ENCODE measurements around the gene CTSL. TPM values are rescaled to one million over a fixed set of nuclear protein-coding genes. Genes with fewer than 3 reads are reported as not detected.

The CTSL gene
- total RNA-seq (2021) (33.0 to 39.7 TPM (median 33.4 TPM) in 3 replicates), Bru-seq, nascent RNA (percentile 64 among the genes with signal in this experiment)
- long read RNA-seq, experiment 1, transcript CTSL-201 (8 exons, 1,436 nt) = major isoform, 26 of 70 reads
- long read RNA-seq, experiment 1, transcript CTSL-203 (8 exons, 2,177 nt) = minor isoform, 14 of 70 reads
- long read RNA-seq, experiment 1, partial matches to known transcripts = 2 of 70 reads
- long read RNA-seq, experiment 1, other reads (novel, unspliced or antisense) = 28 of 70 reads
- long read RNA-seq, experiment 2, transcript CTSL-201 (8 exons, 1,436 nt) = major isoform, 11 of 57 reads
- long read RNA-seq, experiment 2, transcript CTSL-203 (8 exons, 2,177 nt) = minor isoform, 6 of 57 reads
- long read RNA-seq, experiment 2, partial matches to known transcripts = 7 of 57 reads
- long read RNA-seq, experiment 2, other reads (novel, unspliced or antisense) = 33 of 57 reads
- long read RNA-seq, experiment 3, transcript CTSL-203 (8 exons, 2,177 nt) = major isoform, 34 of 123 reads
- long read RNA-seq, experiment 3, transcript CTSL-201 (8 exons, 1,436 nt) = minor isoform, 28 of 123 reads
- long read RNA-seq, experiment 3, partial matches to known transcripts = 4 of 123 reads
- long read RNA-seq, experiment 3, other reads (novel, unspliced or antisense) = 57 of 123 reads

- H3K4me1 Mint-ChIP-seq = peaks cover 11% of the 10 kb centered on the region
- POLR2A ChIA-PET = interaction anchor here (0.6 to 1.1 kb wide), 6 partner anchors 9 to 324 kb away, joined by 3 read pairs; no protein-coding TSS in a partner anchor
- H3K27me3 Mint-ChIP-seq (ENCODE audit: low read depth) = peaks cover 21% of the 10 kb centered on the region
- DNase-seq (ENCODE audit: low spot score) = peak; percentile 91
- CTCF ChIA-PET = interaction anchor here (0.6 to 2.3 kb wide), 22 partner anchors 9 to 350 kb away, joined by 3 to 17 read pairs (median 4); no protein-coding TSS in a partner anchor
- peak; percentile 93 for ATAC-seq
- H3K4me3 Mint-ChIP-seq = peak within 1 kb of the TSS; percentile 89
- H3K9me3 Mint-ChIP-seq = no peaks in the 10 kb centered on the region
- H3K36me3 Mint-ChIP-seq = peaks cover 6% of the 10 kb centered on the region; the same call in 1 of the 2 replicates
- H3K27ac Mint-ChIP-seq = peak within 1 kb of the TSS; percentile 95
- TF ChIP-seq ERG (CRISPR knock-in tag; IDR thresholded peaks at IDR 0.05) (no peak), ZNF512 (CRISPR knock-in tag; IDR thresholded peaks at IDR 0.05; ENCODE audit: borderline replicate concordance) (no peak), CDX4 (CRISPR knock-in tag; IDR thresholded peaks at IDR 0.05; ENCODE audit: borderline replicate concordance) (no peak), USF2 (CRISPR knock-in tag; IDR thresholded peaks at IDR 0.05) (peak; percentile 16; the same call in 1 of the 2 replicates), ZNF671 (CRISPR knock-in tag; IDR thresholded peaks at IDR 0.05) (no peak), ZNF532 (CRISPR knock-in tag; IDR thresholded peaks at IDR 0.05; ENCODE audit: borderline replicate concordance) (no peak), ZNF425 (CRISPR knock-in tag; conservative IDR thresholded peaks at IDR 0.05) (no peak), ARID4B (CRISPR knock-in tag; IDR thresholded peaks at IDR 0.05; ENCODE audit: borderline replicate concordance) (0 out of 2 replicates have a peak, but pooled peaks have one; percentile 35), EMX1 (CRISPR knock-in tag; IDR thresholded peaks at IDR 0.05) (no peak), RELA (CRISPR knock-in tag; IDR thresholded peaks at IDR 0.05; ENCODE audit: borderline replicate concordance) (0 out of 2 replicates have a peak, but pooled peaks have one; percentile 48), ZMAT4 (CRISPR knock-in tag; IDR thresholded peaks at IDR 0.05) (no peak), ATF6 (CRISPR knock-in tag; IDR thresholded peaks at IDR 0.05) (no peak), KAT7 (CRISPR knock-in tag; IDR thresholded peaks at IDR 0.05; ENCODE audit: borderline replicate concordance) (peak; percentile 39; the same call in 1 of the 2 replicates)
Measured at GRCh38 chr9:87725900-87726709, at the start of gene CTSL. TSS of gene CTSL (plus strand) at chr9:87726119. CDS start at chr9:87727604, 1,485 bp downstream.

All from WTC11 (cell line).